ENCODE data around the gene NARS2. TPM values are rescaled to one million over a fixed set of nuclear protein-coding genes. Genes with fewer than 3 reads are reported as not detected.

NARS2 gene
- total RNA-seq, 1 donor = 37.1 TPM

GRCh38 chr11:78432058-78432515 lies 142.6 kb downstream of the NARS2 start:
- DNase-seq (ENCODE audit: low read depth) = peak; percentile 33

GRCh38 chr11:78429660-78430059 lies 145.0 kb downstream of the NARS2 start:
- no peak for DNase-seq (ENCODE audit: low read depth)
- H3K4me3 ChIP-seq (ENCODE audit: low read depth, low read length) = no peak overlapping the region
- no peak for TF ChIP-seq CTCF (IDR thresholded peaks at IDR 0.05; ENCODE audit: insufficient read depth, low read depth, low read length)

More at GRCh38 chr11:78432058-78432515, 142.6 kb downstream of the NARS2 start:
- no peak overlapping the region for H3K4me3 ChIP-seq (ENCODE audit: low read depth, low read length)
- TF ChIP-seq CTCF (IDR thresholded peaks at IDR 0.05; ENCODE audit: insufficient read depth, low read depth, low read length) = peak; percentile 55

- no peak overlapping the region for H3K4me3 ChIP-seq (ENCODE audit: low read depth, low read length)
- DNase-seq (ENCODE audit: low read depth) = no peak
- TF ChIP-seq CTCF (IDR thresholded peaks at IDR 0.05; ENCODE audit: insufficient read depth, low read depth, low read length) = no peak
These were observed 145.5 kb downstream of the NARS2 start for GRCh38 chr11:78429209-78429608.

- no peak for DNase-seq (ENCODE audit: low read depth)
- TF ChIP-seq CTCF (IDR thresholded peaks at IDR 0.05; ENCODE audit: insufficient read depth, low read depth, low read length) = no peak
- no peak overlapping the region for H3K4me3 ChIP-seq (ENCODE audit: low read depth, low read length)
These were observed 145.9 kb downstream of the NARS2 start for GRCh38 chr11:78428773-78429172.

- no peak for TF ChIP-seq CTCF (IDR thresholded peaks at IDR 0.05; ENCODE audit: insufficient read depth, low read depth, low read length)
- no peak overlapping the region for H3K4me3 ChIP-seq (ENCODE audit: low read depth, low read length)
- no peak for DNase-seq (ENCODE audit: low read depth)
These were observed 146.4 kb downstream of the NARS2 start for GRCh38 chr11:78428266-78428636.

GRCh38 chr11:78427615-78428265 lies 146.9 kb downstream of the NARS2 start:
- DNase-seq (ENCODE audit: low read depth) = no peak
- H3K4me3 ChIP-seq (ENCODE audit: low read depth, low read length) = no peak overlapping the region
- no peak for TF ChIP-seq CTCF (IDR thresholded peaks at IDR 0.05; ENCODE audit: insufficient read depth, low read depth, low read length)

- no peak for TF ChIP-seq CTCF (IDR thresholded peaks at IDR 0.05; ENCODE audit: insufficient read depth, low read depth, low read length)
- no peak overlapping the region for H3K4me3 ChIP-seq (ENCODE audit: low read depth, low read length)
These were observed 147.8 kb downstream of the NARS2 start for GRCh38 chr11:78426845-78427244.

More at GRCh38 chr11:78426845-78427244, 147.8 kb downstream of the NARS2 start:
- DNase-seq (ENCODE audit: low read depth) = no peak
